GM12878 (cell line): Measurements from ENCODE around the gene PALLD. TPM values are rescaled to one million over a fixed set of nuclear protein-coding genes. Genes with fewer than 3 reads are reported as not detected.

Source experiments
- ATAC-seq: fragments of 200-7000 bp; cut with Tn5 transposase; 3 replicates; pipeline ENCODE4 v1.9.1; 2020; ENCODE audit warnings: mild to moderate bottlenecking, moderate library complexity
- BruUV-seq: library from RNA; stranded (reverse); fragments of 400-500 nt; replicated peaks from 2 replicates; lab custom pipeline; 2021; lab: Mats Ljungman, UMichigan
- CTCF ChIA-PET: fragments of 300-600 bp; sonication (Branson Sonifier 250); formaldehyde crosslinking; extraction: SDS; loops from one replicate; lab custom pipeline; 2021; ENCODE audit warnings: inconsistent platforms; lab: Yijun Ruan, JAX
- POLR2A ChIA-PET: fragments of 350-600 bp; formaldehyde crosslinking; extraction: SDS; loops from one replicate; lab custom pipeline; 2021; ENCODE audit warnings: inconsistent platforms; lab: Charles Lee
- RAD21 ChIA-PET: fragments of 300-600 bp; sonication (Branson Sonifier 250); formaldehyde crosslinking; loops from one replicate; lab custom pipeline; 2023; ENCODE audit warnings: antibody characterized with exemption; ENCODE audit not compliant: unreplicated experiment; lab: Charles Lee
- SMC1A ChIA-PET: fragments of 300-600 bp; sonication (Branson Sonifier 250); formaldehyde crosslinking; loops from one replicate; lab custom pipeline; 2023; ENCODE audit not compliant: unreplicated experiment, uncharacterized antibody; lab: Charles Lee
- DNase-seq: peaks from one replicate; pipeline ENCODE4 v3.0.0-alpha.2; 2011; ENCODE audit warnings: low read depth, low spot score
- FAIRE-seq: peaks from 3 replicates; lab custom pipeline; 2011; peaks lifted over from hg19 to GRCh38; lab: Jason Lieb, UNC
- H2AFZ ChIP-seq: 2 replicates; pipeline ENCODE4 v1.6.0; 2011; ENCODE audit warnings: low read depth, low read length, control low read depth; ENCODE audit not compliant: control insufficient read depth
- H3K27ac ChIP-seq: 2 replicates; pipeline ENCODE4 v1.5.1; 2011; ENCODE audit warnings: control low read depth; ENCODE audit not compliant: control insufficient read depth, insufficient read depth
- H3K27me3 ChIP-seq, 2 experiments: replicated peaks in 1 of 2; 2 replicates each; pipeline versions ENCODE4 v1.6.0 to v1.6.1; 2011; ENCODE audit warnings: low read length in 1 of 2; ENCODE audit not compliant: control insufficient read depth in 2 of 2, insufficient read depth in 2 of 2
- H3K36me3 ChIP-seq, 2 experiments: 2 replicates each; pipeline ENCODE4 v1.5.1; 2011; ENCODE audit warnings: low read length in 1 of 2; ENCODE audit not compliant: control insufficient read depth in 2 of 2, insufficient read depth in 2 of 2
- H3K4me1 ChIP-seq: 2 replicates; pipeline ENCODE4 v1.6.1; 2011; ENCODE audit warnings: mild to moderate bottlenecking, low read length, moderate library complexity, mixed read lengths; ENCODE audit not compliant: control insufficient read depth, insufficient read depth
- H3K4me2 ChIP-seq: 2 replicates; pipeline ENCODE4 v1.6.0; 2011; ENCODE audit warnings: control low read depth; ENCODE audit not compliant: control insufficient read depth, insufficient read depth
- H3K4me3 ChIP-seq: fragments of 200-600 bp; sonication (generic); 2 replicates; pipeline ENCODE4 v1.5.1; 2016
- H3K79me2 ChIP-seq: 2 replicates; pipeline ENCODE4 v1.6.0; 2011; ENCODE audit warnings: low read length; ENCODE audit not compliant: control insufficient read depth, insufficient read depth
- H3K9ac ChIP-seq: 2 replicates; pipeline ENCODE4 v1.8.0; 2011; ENCODE audit warnings: low read length, control low read depth, mixed read lengths; ENCODE audit not compliant: control insufficient read depth, insufficient read depth
- H3K9me3 ChIP-seq: replicated peaks from 3 replicates; pipeline ENCODE4 v1.5.1; 2011; ENCODE audit warnings: mild to moderate bottlenecking, low read length; ENCODE audit not compliant: control insufficient read depth, insufficient read depth
- H4K20me1 ChIP-seq: 2 replicates; pipeline ENCODE4 v1.6.0; 2011; ENCODE audit not compliant: control insufficient read depth, insufficient read depth
- BMI1 ChIP-seq: fragments of 450-650 bp; IDR thresholded peaks from 2 replicates; pipeline ENCODE4 v1.6.1; 2016; ENCODE audit warnings: mild to moderate bottlenecking, moderate library complexity, borderline replicate concordance
- IRF5 ChIP-seq: fragments of 450-650 bp; IDR thresholded peaks from 2 replicates; pipeline ENCODE4 v1.6.1; 2017; ENCODE audit warnings: borderline replicate concordance
- MEF2B ChIP-seq: fragments of 450-650 bp; IDR thresholded peaks from 2 replicates; pipeline ENCODE4 v1.6.1; 2018; ENCODE audit warnings: mild to moderate bottlenecking, moderate library complexity; ENCODE audit not compliant: partially characterized antibody, poor library complexity, severe bottlenecking
- NR2C2 ChIP-seq: IDR thresholded peaks from 2 replicates; pipeline ENCODE4 v1.6.1; 2011; ENCODE audit warnings: borderline replicate concordance, low read depth; ENCODE audit not compliant: control insufficient read depth, insufficient read length
- SIX5 ChIP-seq: IDR thresholded peaks from 2 replicates; pipeline ENCODE4 v1.6.1; 2011; ENCODE audit warnings: mild to moderate bottlenecking, low read depth, low read length, moderate library complexity; ENCODE audit not compliant: severe bottlenecking
- SMAD5 ChIP-seq: IDR thresholded peaks from 2 replicates; pipeline ENCODE4 v1.6.1; 2016; ENCODE audit warnings: antibody characterized with exemption, low read depth
- WGBS: methylation state at CpG from one replicate; pipeline ENCODE4 v1.1.6; 2016; ENCODE audit warnings: low lambda C conversion rate; ENCODE audit not compliant: insufficient replicate concordance, insufficient coverage; ENCODE audit errors: missing lambda C conversion rate; 5-methylcytosine and 5-hydroxymethylcytosine counted together
- in situ Hi-C: fragments of 300-500 bp; cut with MboI; formaldehyde crosslinking; loops from 9 replicates; pipeline ENCODE4 v1.14.3; 2018; ENCODE audit warnings: mixed read lengths
- intact Hi-C: fragments of 100-400 bp; cut with micrococcal nuclease; formaldehyde crosslinking; loops from one replicate; pipeline ENCODE4 v1.14.2; 2022; ENCODE audit not compliant: unreplicated experiment
- polyA plus RNA-seq, 11 experiments: library from polyadenylated mRNA; depleted of rRNA in 4 of 11; unstranded in 6 of 11; stranded (reverse) in 5 of 11; fragments of >200 nt; fragmentation: Nextera tagmentation in 4 of 11; fragmentation: Illumina TruSeq in 1 of 11; extraction: Ambion mirVana in 4 of 11; extraction: Trizol in 1 of 11; gene quantifications; 1 replicate in 1 of 11; 2 replicates in 10 of 11; pipeline versions ENCODE4 v1.2.1 to v1.2.3, GENCODE V29; 2011 to 2016; ENCODE audit warnings: inconsistent platforms in 2 of 11, missing spikeins in 2 of 11, low read depth in 1 of 11
- total RNA-seq, 4 experiments: library from RNA; depleted of rRNA in 3 of 4; stranded (reverse); fragments of >200 nt in 3 of 4; fragmentation: Illumina TruSeq in 1 of 4; extraction: Trizol in 1 of 4; gene quantifications; 2 replicates each; pipeline versions ENCODE4 v1.2.1 to v1.2.3, GENCODE V29; 2013 to 2021
- TF ChIP-seq, protein P1 (sequence below): fragments of 450-650 bp; IDR thresholded peaks from 2 replicates; pipeline ENCODE4 v1.6.1; 2017; ENCODE audit warnings: low read depth, mild to moderate bottlenecking, moderate library complexity

The PALLD gene
- total and polyA plus RNA-seq, 10 of the 15 experiments (the other 5 are each of a cell fraction or from before 2014, with no cell fraction given) = 1.0 to 7.7 (median 1.7) TPM

DNA sequence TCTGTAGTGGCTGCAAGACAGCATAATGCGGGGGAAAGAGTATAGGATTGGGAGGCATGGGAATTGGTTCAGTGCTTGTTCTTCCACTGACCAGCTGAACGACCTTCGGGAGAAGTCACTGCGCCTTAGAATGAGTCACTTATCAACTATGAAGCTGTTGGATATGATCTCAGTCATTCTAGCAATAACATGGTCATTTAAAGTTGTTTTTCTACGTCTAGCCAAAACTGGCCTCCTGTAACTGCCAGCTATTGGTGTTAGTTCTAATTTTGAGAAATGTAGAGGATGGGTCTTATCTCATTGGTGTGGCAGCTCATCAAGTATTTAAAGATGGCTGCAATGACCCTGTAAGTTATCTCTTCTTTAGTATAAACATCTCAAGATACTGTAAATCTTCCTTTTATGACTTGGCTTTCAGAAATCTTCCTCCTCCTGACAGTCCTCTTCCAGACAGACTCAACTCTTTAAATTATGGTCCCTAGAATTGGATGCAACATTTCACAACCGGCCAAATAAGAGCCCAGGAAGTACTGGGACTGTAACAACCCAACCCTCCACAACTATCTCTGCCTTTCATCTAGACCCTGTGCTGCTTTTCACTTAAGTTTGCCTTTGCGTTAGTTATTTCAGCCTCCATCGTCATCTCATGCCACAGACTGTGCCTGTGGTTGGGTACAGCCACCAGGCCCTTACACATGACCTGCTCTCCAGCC, 269.9 kb downstream of the PALLD start:
- H3K9ac ChIP-seq = no peak overlapping the region
- no peaks in the 10 kb centered on the region for H3K9me3 ChIP-seq
- SMC1A ChIA-PET = interaction anchor here (0.9 kb wide), 1 partner anchor 335 kb away, joined by 3 read pairs; no protein-coding TSS in a partner anchor
- no peaks in the 10 kb centered on the region; a peak in 1 of 4 replicates for H3K27me3 ChIP-seq
- intact Hi-C loops (no loop called here), in situ Hi-C loops (no loop called here)
- CTCF ChIA-PET = interaction anchor here (1.8 kb wide), 1 partner anchor 11 kb away, joined by 4 read pairs; no protein-coding TSS in a partner anchor
- ATAC-seq = no peak
- H4K20me1 ChIP-seq = no peaks in the 10 kb centered on the region
- no peaks in the 10 kb centered on the region for H3K79me2 ChIP-seq
- H2AFZ ChIP-seq = no peak overlapping the region
- no peak overlapping the region for H3K4me3 ChIP-seq
- DNase-seq = no peak
- no peaks in the 10 kb centered on the region for H3K4me1 ChIP-seq
- POLR2A ChIA-PET = no interaction called here
- RAD21 ChIA-PET = no interaction called here
- no TSS peak for BruUV-seq
- TF ChIP-seq, protein P1, sequence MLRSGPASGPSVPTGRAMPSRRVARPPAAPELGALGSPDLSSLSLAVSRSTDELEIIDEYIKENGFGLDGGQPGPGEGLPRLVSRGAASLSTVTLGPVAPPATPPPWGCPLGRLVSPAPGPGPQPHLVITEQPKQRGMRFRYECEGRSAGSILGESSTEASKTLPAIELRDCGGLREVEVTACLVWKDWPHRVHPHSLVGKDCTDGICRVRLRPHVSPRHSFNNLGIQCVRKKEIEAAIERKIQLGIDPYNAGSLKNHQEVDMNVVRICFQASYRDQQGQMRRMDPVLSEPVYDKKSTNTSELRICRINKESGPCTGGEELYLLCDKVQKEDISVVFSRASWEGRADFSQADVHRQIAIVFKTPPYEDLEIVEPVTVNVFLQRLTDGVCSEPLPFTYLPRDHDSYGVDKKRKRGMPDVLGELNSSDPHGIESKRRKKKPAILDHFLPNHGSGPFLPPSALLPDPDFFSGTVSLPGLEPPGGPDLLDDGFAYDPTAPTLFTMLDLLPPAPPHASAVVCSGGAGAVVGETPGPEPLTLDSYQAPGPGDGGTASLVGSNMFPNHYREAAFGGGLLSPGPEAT = no peak
- TF ChIP-seq SMAD5 (no peak), NR2C2 (no peak), IRF5 (no peak), BMI1 (no peak), MEF2B (no peak), SIX5 (no peak)
- no peaks in the 10 kb centered on the region for H3K36me3 ChIP-seq
- no peak overlapping the region for H3K27ac ChIP-seq
- H3K4me2 ChIP-seq = no peak overlapping the region
- 47% methylated on average over 8 of the region's 8 CpGs for WGBS
- FAIRE-seq = no peak
